ENCODE results near the gene CSNK2B.
A peak's percentile ranks its signal among the peaks of the same experiment; 100 is the strongest.
"Not testable (repeated sequence)": the region's sequence is repeated elsewhere in the genome, so short reads cannot be mapped to it uniquely, and the experiment has no call there.

The CSNK2B gene

DNA sequence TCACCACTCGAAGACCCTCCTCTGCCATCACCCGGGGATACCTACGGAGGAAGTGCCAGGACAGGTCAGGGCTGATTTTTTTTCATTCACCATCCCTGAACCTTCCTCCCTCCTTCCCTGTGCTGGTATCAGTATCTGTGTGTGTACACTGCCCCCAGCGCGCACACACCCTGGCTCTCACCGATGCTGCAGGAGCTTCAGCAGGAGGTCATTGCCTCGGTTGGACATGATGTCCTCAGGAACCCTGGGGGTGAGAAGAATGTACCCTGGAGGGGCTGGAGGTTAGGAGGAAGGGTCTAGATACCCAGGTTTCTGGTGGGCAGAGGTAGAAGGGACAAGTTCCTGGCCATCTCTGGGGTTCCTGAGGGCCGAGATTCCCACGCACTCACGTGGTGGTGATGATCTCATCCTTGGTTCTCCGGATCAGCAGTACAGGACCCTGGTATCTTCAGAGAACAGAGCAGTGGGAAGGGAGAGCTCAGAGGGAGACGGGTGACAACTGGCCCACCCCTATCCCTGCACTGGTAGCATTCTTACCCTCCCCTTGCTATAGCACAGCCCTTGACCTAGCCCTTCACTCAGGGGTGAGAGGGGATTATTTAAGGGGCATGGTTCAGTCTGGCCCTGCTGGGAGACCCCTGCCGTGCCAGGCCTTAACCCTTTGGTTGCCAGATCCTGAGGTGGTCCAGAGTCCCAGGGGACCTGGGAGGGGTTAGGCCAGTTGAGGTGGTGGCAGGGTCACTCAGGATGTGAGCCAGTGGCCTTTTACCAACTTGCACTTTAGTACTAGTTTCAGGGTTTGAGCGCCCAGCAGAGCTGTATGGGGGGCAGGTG is 22.2 kb downstream of the CSNK2B start:
- no peak for DNase-seq (ENCODE audit: low spot score)

DNA sequence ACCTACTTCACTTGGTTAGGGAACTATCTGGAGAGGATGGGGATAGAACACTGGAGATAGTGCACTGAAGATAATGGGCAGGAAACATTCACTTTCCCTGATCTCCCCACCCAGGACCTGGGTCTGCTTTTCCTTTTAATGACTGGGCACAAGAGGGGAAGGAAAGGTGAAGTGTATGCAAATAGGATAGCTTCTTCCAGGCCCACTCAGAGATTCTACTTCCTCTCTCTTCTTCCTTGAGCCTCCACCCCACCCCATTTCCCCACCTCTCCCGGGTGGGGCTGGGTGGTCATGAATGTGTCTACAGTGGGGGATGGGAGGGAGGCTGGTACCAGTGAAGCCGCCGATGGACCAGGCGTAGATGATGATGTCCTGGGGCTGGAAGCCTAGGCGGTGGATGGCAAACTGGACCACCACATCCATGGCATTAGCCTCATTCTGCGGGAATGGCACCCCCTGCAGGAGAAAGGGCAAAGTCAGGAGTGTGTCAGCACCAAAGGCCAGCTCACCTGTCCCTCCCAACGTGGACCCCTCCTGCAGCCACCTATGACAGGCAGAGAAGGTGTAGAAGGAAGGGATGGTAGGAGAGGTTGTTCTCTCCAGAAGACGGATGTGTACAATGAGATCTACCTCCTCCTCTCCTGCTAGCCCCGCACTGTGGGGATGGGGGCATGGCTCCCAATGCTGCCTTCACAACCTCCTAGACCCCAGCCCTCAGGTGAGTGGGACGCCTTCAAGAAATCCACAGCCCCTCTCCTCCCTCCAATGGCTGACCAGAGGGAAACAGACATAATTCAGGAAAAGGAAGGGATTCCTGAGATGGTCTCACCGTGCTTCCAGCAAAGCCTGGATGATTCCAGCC is 23.6 kb downstream of the CSNK2B start:
- peak; percentile 21 for DNase-seq (ENCODE audit: low spot score)

DNA sequence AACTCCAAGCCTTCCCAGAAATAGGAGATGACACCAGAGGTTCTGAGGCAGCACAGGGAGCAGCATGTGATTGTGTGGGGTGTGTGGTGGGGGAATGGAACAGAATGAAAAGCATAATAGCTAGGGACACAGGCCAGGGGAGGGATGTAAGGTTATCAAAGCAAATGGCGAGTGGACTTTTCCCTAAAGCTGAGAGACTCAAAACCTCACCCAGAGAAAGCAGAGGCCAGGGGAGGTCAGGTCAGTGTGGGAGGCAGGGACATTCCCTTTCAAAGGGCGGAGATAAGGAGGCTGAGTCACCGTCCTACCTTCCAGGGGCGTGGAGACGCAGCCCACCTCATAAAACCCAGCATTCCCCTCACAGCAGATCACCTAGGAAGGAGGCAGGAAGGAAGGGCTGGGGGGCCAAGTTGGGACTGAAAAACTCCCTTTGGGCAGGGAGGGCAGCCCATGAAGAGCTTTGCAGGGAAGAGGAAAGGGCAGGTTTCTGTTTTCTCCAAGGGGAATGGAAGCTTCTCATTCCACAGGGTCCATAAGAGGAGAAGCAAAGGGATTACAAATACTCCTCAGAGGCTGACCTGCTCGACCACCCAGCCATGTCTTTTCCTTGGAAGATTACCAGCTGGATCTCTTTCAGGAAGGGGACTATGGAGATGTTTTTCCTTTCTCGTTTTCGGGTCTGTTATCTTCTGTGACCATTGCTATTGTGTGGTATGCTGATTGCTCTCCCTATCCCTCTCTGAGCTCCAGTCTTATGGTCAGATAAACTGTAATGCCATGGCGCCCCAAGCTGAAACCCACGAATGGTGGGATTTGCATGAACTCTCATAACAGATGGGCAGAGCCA is 24.6 kb downstream of the CSNK2B start:
- no peak for DNase-seq (ENCODE audit: low spot score)

DNA sequence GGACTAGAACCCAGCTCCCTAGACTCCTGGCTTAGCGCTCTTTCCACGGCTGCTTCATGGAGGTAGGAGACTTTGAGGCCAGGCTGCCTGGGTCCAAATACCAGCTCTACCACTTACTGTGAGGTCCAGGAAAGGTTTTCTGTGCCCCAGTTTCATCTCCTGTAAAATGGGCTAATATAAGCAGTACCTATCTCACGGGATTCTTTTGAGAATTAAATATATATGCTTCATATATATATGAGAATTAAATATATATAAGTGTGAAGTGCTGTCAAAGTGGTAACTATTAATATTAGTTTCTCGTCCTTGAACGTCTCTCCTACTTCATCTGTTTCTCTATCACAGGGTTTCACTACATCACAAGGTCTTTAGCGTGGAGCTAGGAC is 25.2 kb downstream of the CSNK2B start:
- DNase-seq (ENCODE audit: low spot score) = no peak

DNA sequence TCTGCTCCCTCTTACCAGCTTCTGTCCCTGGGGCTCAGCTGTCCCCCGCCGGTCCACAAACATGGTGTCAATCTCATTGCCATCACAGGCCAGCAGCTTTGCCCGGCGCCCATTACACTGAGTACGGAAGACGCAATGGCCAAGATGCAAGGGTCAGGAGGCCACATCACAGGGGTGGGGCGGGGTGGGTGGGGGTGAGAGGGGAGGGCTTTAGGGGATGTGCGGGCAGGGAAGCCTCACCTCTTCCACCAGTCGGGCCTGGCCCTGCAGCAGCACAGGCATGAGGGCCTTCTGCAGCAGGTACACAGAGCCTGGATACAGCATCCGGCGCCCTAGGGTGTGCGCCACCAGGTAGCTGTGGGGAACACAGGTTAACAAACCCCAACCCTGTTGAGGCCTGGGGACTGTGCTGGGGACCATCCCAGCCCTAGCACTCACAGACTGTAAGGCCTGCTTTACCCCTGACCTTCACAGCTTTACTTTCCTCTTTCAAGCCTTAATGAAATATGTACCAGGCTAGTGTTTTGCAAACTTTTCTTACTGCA is 25.8 kb downstream of the CSNK2B start:
- no peak for DNase-seq (ENCODE audit: low spot score)

DNA sequence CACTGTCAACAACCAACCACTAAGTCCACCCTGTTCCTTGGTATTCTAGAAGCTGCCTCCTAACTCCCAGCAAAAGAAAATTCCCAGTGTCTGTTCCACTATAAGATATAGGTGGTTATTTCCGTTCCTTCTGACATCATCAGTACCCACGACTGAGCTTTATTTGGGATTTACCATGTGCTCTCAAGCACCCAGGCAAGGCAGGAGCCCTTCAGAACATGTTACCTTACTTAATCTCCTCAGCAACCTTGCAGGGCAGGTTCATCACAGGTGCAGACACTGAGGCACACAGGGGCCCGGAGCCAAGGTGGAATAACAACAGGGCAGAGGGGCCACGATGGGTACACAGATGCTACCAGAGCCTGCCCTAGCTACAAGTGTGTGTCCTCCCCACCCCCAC is 26.5 kb downstream of the CSNK2B start:
- DNase-seq (ENCODE audit: low spot score) = no peak

DNA sequence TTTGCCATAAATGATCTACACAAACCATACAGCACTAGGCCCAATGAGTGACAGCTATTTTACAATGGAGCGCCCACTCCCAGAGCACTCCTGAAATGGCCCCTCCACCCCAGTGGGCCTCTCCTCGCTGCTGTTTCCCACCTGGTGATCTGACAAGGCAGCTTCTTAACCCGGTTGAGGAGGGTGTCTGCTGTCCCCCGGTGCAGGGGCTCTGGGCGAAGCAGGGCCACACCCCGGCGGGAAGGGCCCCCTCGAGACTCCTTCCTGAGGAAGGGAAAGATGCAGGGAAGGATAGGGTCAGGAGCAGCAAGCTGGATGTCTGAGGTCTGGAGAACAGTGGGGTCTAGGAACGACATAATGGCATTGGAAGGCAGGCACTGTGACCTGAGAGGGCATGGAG is 27.0 kb downstream of the CSNK2B start:
- DNase-seq (ENCODE audit: low spot score) = no peak

DNA sequence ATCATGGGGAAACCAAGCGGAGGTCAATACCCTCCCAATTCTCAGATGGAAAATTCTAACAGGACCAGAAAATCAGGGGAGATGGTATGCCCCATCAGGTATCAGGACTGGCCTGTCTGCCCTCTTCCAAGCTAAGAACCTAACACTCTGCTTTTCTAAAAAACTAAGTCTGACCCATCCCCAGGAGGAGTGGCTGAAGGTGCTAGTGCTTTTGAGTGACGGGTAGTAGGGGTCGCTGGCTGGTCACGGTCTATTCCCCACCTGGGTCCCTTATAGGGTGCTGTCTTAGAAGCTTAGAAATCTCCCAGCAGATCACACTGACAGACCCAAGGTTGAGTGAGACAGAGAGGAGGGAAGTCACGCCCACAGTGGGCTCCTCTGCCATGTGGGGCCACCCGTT is 27.7 kb downstream of the CSNK2B start:
- DNase-seq (ENCODE audit: low spot score) = no peak

DNA sequence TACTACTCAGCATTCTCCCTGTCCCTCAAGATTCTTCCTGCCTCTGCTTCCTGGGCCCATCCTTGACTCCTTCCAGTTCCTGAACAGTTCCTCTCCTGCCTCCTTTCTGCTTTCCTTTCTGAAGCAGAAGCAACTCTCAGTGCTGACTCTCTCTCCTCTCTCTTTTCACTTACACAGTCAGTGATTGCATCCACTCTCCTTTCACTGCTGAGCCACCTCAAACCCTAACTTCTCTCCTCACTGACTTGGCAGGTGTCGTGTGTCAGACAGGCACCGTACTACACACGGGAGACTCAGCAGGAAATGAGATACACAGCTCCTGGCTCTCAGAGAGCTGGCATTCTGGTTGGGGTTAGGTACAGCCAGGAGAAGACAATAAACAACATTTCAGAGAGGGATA is 31.7 kb downstream of the CSNK2B start:
- no peak for DNase-seq (ENCODE audit: low spot score)

DNA sequence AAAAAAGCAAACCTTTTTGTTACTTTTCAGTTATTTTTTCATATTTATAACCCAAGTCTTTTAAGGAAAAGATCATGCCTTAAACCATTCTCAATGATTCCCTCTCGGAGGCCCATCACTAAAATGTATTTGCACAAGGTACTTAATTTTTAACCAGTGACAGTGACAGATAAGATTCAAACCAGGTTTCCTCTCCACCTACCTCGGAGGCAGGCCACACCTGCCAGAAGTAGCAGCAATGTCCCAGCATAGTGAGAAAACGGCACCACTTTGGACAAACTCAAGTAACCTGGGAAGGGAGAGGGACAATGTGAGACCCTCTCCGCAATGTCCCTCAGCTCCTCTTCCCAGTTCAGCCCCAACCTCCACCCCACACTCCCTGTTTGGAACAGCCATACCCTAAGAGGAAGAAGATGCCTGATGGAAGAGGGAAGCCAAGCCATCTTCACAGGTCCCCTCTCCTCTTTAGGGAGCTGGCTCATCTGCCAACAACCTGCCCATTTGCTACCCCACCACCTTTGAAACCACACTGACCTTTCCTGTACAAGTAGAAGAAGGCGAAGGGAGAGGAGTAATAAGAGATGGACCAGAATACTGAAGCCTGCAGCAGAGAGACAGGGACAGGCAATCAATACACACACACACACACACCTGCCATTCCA is 35.0 kb downstream of the CSNK2B start:
- no peak for DNase-seq (ENCODE audit: low spot score)

DNA sequence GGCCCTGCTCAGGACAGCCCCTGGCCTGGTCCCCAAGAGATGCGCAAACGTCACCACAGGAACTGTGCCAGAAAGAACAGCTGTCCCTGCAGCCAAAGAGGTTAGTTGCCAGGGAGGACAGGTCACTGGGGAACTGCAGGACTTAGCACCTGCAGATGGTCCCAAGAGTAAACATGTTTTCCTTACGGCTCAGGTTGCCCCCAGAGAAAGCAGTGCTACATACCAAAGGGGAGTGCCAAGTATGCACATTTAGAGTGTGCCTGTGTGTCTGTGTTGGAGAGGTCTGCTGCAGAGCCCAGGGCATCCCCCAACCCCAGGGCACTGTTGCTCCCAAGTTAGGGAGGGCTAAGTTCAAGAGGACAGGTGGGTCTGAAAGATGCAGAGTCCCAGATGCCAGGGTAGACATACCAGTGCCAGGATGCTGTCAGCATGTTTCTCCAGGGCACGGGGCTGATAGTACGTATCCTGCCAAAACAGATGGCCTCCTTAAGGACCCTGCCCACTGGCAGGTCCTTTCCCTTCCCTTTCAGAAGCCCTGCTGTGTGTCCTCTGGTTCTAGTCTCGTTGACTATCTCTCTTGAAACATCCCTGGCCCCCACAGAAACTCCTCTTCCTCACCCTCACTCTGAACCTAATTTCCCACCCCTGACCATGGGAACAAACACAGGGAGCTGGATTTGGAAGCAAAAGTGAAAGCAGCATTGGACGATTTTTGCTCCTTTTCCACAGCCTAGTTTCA is 36.0 kb downstream of the CSNK2B start:
- DNase-seq (ENCODE audit: low spot score) = peak; percentile 42

DNA sequence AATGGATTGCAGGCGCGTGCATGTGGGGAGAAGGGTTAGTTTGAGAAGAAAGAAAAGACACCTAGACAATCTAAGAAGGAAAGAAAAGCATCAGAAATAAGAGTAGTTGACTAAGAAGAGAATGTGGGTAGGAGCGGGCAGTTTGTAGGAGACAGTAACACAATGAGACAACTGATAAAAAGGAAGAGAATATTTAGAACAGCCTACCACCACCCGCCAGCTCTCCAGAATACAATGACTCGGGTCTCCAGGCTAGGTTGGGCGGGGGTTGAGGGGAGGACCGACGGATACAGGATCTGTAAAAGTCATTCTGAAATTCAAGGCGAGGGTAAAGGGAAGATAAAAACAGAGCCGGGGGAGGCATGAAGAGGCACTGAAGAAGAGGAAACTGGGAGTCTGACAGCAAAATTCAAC is 36.5 kb downstream of the CSNK2B start:
- no peak for DNase-seq (ENCODE audit: low spot score)

DNA sequence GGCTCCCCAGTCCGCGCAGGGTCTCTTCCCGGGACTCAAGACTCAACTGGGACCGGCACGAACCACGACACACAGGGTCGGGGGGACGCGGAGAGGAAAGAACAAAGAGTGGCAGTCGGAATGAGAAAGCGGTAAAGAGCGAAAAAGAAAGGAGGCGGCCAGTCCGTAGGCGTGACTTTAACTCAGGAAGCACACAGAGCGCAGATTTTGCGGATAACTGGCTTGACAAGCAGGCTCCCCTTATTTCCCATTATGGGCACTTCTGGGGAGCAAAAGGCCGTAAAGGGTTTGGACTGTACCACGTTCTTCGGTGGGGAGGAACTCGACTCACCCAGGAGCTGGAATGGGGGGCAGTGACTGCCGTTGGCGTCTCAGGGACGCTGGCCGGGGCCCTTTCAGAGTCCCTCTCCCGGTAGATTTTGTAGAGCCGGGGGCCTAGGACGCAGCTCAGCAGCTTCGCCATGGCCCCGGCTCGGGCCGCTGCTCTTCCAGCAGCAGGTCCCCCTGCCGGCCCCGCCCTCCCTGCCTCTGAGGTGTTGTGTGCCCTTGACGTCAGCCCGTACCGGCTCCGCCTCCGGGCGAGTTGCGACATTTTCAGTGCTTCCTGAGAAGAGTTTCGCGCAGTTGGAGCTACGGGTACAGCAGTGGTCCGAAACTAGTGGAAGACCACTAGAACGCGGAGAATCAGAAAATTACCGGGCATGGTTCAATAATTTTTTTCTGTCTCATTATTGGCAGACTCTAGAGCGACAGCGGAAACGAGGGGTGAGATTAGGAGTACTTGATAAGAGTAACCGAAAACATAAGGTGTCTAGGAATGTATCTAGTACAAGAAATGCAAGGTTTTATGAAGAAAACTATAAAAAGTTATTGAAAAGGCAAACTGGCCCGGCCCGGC is 37.2 kb downstream of the CSNK2B start, which contains the start of gene ABHD16A:
TSS of gene ABHD16A (minus strand) at position 506 of the 898 bp plus-strand sequence. CDS start at position 463, 43 bp downstream.
- DNase-seq (ENCODE audit: low spot score) = peak; percentile 99

DNA sequence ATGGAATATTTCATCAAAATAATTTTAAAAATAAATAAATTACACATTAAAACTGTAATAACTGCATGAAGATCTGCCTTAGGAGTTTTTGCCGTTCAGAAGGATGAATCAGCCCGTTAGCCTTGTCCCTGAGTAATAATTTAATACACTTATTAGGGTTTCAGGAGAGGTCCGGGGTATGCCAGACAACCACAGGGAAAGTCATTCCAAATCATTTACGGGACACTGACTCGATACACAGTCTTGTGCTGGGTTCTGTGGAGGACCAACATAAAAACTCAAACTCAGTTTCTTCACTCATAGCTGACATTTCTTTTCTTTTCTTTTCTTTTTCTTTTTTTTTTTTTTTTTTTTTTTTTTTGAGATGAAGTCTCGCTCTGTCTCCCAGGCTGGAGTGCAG is 40.1 kb downstream of the CSNK2B start:
- DNase-seq (ENCODE audit: low spot score) = no peak

DNA sequence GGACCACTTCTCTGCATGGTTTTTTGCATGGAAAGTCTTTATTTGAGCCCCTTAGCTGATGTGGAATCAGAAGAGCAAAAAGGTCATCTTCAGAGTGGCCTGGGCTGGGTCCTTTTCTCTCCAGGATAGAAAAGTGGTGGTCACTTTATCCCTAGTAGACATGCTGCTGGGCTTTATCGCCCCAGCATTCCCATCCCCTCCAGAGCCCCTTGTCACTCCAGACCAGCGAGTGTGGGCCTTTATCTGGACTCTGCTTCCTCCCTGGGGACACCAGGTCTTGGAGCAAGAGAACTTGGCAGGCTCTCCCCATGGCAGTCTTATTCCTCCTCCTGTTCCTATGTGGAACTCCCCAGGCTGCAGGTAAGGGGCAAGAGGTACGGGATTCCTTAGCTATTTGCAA is 40.7 kb downstream of the CSNK2B start, which contains the start of gene LY6G6F:
TSS of gene LY6G6F (plus strand) at position 268 of the 400 bp plus-strand sequence. CDS start at position 309, 41 bp downstream.
- no peak for DNase-seq (ENCODE audit: low spot score)

DNA sequence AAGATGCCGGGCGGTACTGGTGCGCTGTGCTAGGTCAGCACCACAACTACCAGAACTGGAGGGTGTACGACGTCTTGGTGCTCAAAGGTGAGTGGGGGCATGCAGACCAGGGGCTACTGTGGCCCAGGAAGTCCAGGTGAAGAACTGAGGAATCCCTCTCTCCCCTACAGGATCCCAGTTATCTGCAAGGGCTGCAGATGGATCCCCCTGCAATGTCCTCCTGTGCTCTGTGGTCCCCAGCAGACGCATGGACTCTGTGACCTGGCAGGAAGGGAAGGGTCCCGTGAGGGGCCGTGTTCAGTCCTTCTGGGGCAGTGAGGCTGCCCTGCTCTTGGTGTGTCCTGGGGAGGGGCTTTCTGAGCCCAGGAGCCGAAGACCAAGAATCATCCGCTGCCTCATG is 41.8 kb downstream of the CSNK2B start:
- no peak for DNase-seq (ENCODE audit: low spot score)

DNA sequence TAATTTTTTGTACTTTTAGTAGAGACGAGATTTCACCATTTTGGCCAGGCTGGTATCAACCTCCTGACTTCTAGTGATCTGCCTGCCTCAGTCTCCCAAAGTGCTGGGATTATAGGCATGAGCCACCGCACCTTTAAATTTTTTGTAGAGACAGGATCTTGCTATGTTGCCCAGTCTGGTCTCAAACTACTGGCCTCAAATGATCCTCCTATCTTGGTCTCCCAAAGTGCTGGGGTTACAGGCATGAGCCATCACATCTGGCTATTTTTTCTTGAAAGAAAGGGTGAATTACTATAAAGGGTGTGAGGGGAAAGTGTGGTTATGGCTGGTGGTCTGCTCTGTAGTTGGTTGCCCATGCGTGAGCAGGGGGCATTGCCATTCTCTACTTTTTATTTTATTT is 42.3 kb downstream of the CSNK2B start:
- no peak for DNase-seq (ENCODE audit: low spot score)

DNA sequence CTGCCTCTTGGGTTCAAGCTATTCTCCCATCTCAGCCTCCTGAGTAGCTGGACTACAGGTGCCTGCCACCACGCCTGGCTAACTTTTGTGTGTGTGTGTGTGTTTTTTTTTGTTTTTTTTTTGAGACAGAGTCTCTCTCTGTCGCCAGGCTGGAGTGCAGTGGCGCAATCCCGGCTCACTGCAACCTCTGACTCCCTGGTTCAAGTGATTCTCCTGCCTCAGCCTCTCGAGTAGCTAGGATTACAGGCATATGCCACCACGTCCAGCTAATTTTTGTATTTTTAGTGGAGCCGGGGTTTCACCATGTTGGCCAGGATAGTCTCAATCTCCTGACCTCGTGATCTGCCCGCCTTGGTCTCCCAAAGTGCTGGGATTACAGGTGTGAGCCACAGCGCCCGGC is 43.3 kb downstream of the CSNK2B start:
- not testable (repeated sequence) for DNase-seq (ENCODE audit: low spot score)

DNA sequence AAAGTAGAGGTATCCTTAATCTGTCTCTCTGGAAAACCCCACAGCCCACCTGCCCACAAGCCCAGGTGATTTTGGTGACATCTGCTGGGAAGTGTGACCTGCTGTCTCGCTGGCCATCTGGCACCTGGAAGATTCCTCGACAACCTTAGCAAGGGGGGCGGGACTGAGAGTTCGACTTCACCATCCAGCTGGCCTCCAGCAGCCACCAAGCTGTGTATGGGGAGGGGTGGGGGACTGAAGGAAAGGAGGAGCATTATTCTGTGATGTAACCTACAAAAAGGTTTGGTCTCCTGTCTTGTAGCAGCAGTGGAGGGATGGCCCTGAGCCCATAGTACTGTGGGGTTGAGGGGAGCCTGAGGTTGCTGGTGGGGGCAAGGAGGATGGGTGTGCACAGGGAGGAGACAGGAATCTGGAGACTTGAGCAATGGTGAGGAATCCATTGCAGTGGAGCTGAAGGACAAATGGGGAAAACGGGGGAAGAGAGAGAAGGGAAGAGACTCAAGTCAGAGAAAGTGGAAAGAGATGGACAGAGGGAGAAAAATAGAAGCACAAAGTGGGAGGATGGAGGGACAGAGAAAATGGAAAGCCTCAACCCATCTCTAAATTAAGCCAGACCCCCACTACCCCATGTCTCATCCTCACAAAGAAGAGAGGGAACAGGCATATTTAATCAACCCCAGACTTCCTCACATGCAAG is 44.8 kb downstream of the CSNK2B start:
- DNase-seq (ENCODE audit: low spot score) = no peak
